NCI-H524 (cell line): Measurements from ENCODE around the gene SDK2.

Experiments used
- DNase-seq, 2 experiments: peaks; one replicate each; lab custom pipeline; 2025; lab: John Stamatoyannopoulos, UW

The SDK2 gene

GRCh38 chr17:73307130-73307529 is 337.1 kb downstream of the SDK2 start:
- peak; percentile 28 to 66 for DNase-seq

- no peak for DNase-seq
These were observed 338.1 kb downstream of the SDK2 start for GRCh38 chr17:73305845-73306836.

GRCh38 chr17:73304971-73305812 is 339.1 kb downstream of the SDK2 start:
- DNase-seq, result peak; percentile 78 to 93

- no peak for DNase-seq
These were observed 339.8 kb downstream of the SDK2 start for GRCh38 chr17:73304438-73304837.

- peak in 1 of 2 experiments; percentile 34 for DNase-seq
These were observed 342.1 kb downstream of the SDK2 start for GRCh38 chr17:73302189-73302588.

- no peak for DNase-seq
These were observed 342.9 kb downstream of the SDK2 start for GRCh38 chr17:73301369-73301768.

GRCh38 chr17:73300392-73300791 is 343.9 kb downstream of the SDK2 start:
- DNase-seq, result no peak

GRCh38 chr17:73297934-73298861 is 346.0 kb downstream of the SDK2 start:
- peak in 1 of 2 experiments; percentile 59 for DNase-seq

GRCh38 chr17:73293480-73293911 is 350.7 kb downstream of the SDK2 start:
- no peak for DNase-seq

- no peak for DNase-seq
These were observed 351.2 kb downstream of the SDK2 start for GRCh38 chr17:73293031-73293430.

- DNase-seq, result no peak
These were observed 352.2 kb downstream of the SDK2 start for GRCh38 chr17:73292031-73292531.

- DNase-seq, result no peak
These were observed 352.9 kb downstream of the SDK2 start for GRCh38 chr17:73291260-73291801.

GRCh38 chr17:73290399-73291259 is 353.6 kb downstream of the SDK2 start:
- no peak for DNase-seq

- DNase-seq, result no peak
These were observed 354.5 kb downstream of the SDK2 start for GRCh38 chr17:73289549-73290254.

- DNase-seq, result no peak
These were observed 355.5 kb downstream of the SDK2 start for GRCh38 chr17:73288534-73289302.

- no peak for DNase-seq
These were observed 357.4 kb downstream of the SDK2 start for GRCh38 chr17:73286863-73287296.

GRCh38 chr17:73285916-73286862 is 358.1 kb downstream of the SDK2 start:
- DNase-seq, result no peak

- no peak for DNase-seq
These were observed 358.7 kb downstream of the SDK2 start for GRCh38 chr17:73285603-73285908.
